Panc1 (cell line): ENCODE data around the gene COA8. TPM values are rescaled to one million over a fixed set of nuclear protein-coding genes. Genes with fewer than 3 reads are reported as not detected.

Experiments used
- ATAC-seq: fragments of 200-7000 bp; cut with Tn5 transposase; 2 replicates; pipeline ENCODE4 v1.9.1; 2020; ENCODE audit warnings: mild to moderate bottlenecking, moderate library complexity
- BruUV-seq: library from RNA; stranded (reverse); fragments of 400-500 nt; replicated peaks from 2 replicates; lab custom pipeline; 2021; lab: Mats Ljungman, UMichigan
- CTCF ChIA-PET: fragments of 300-600 bp; sonication (Branson Sonifier 250); formaldehyde crosslinking; loops from one replicate; lab custom pipeline; 2022; ENCODE audit warnings: antibody characterized with exemption; lab: Charles Lee
- POLR2A ChIA-PET: fragments of 300-600 bp; sonication (Branson Sonifier 250); formaldehyde crosslinking; loops from one replicate; lab custom pipeline; 2022; ENCODE audit warnings: antibody characterized with exemption; lab: Charles Lee
- DNase-seq: peaks from one replicate; pipeline ENCODE4 v3.0.0-alpha.2; 2010; ENCODE audit warnings: low read depth, low spot score
- H3K27ac ChIP-seq: 2 replicates; pipeline ENCODE4 v1.5.1; 2011; ENCODE audit warnings: mild to moderate bottlenecking, low read length, inconsistent platforms
- H3K27me3 ChIP-seq: fragments of 200-500 bp; sonication (Bioruptor generic); 2 replicates; pipeline ENCODE4 v1.6.0; 2014; ENCODE audit warnings: low read length, inconsistent platforms; ENCODE audit not compliant: control insufficient read depth, insufficient read depth
- H3K36me3 ChIP-seq: fragments of 200-500 bp; sonication (Bioruptor generic); 2 replicates; pipeline ENCODE4 v1.5.1; 2014; ENCODE audit warnings: inconsistent platforms, mild to moderate bottlenecking, low read length, moderate library complexity; ENCODE audit not compliant: control insufficient read depth, insufficient read depth
- H3K4me1 ChIP-seq: 2 replicates; pipeline ENCODE4 v1.5.1; 2011; ENCODE audit warnings: inconsistent platforms, mild to moderate bottlenecking, low read length, moderate library complexity; ENCODE audit not compliant: control insufficient read depth, insufficient read depth
- H3K4me3 ChIP-seq, 2 experiments: 2 replicates each; pipeline ENCODE4 v1.5.1; 2011 to 2012; ENCODE audit warnings: low read depth in 2 of 2, low read length in 2 of 2, mild to moderate bottlenecking in 2 of 2, inconsistent platforms in 1 of 2, moderate library complexity in 1 of 2
- H3K9me3 ChIP-seq: fragments of 200-500 bp; sonication (Bioruptor generic); 2 replicates; pipeline ENCODE4 v1.5.1; 2014; ENCODE audit warnings: low read depth, mild to moderate bottlenecking, inconsistent platforms, low read length, moderate library complexity; ENCODE audit not compliant: control insufficient read depth, insufficient read depth
- POLR2AphosphoS5 ChIP-seq: IDR thresholded peaks from 2 replicates; pipeline ENCODE4 v1.6.1; 2012; ENCODE audit warnings: mild to moderate bottlenecking, low read depth, low read length, moderate library complexity
- SIN3A ChIP-seq: IDR thresholded peaks from 2 replicates; pipeline ENCODE4 v1.6.1; 2012; ENCODE audit warnings: low read depth, mild to moderate bottlenecking, low read length, moderate library complexity, borderline replicate concordance; ENCODE audit not compliant: insufficient read depth
- TCF7L2 ChIP-seq: IDR thresholded peaks from 2 replicates; pipeline ENCODE4 v1.6.1; 2011; ENCODE audit warnings: mild to moderate bottlenecking, low read depth, low read length, inconsistent platforms
- in situ Hi-C: cut with HindIII; loops from 2 replicates; pipeline ENCODE4 v1.10.0; 2016; ENCODE audit warnings: low sequenced_read_pairs, low pct_unique_long_range_greater_than_20kb
- intact Hi-C: fragments of 100-400 bp; cut with micrococcal nuclease; formaldehyde crosslinking; loops from one replicate; pipeline ENCODE4 v1.10.0; 2022; ENCODE audit not compliant: unreplicated experiment
- total RNA-seq: library from RNA; stranded (reverse); gene quantifications from one replicate; pipeline ENCODE4 v1.2.1, GENCODE V29; 2021; ENCODE audit not compliant: unreplicated experiment
- TF ChIP-seq, protein P1 (sequence below): fragments of 450-650 bp; IDR thresholded peaks from 2 replicates; pipeline ENCODE4 v1.5.1; 2017; ENCODE audit warnings: mild to moderate bottlenecking
- TF ChIP-seq, protein P2 (sequence below), 2 experiments: IDR thresholded peaks; 2 replicates each; pipeline ENCODE4 v1.6.1; 2011 to 2012; ENCODE audit warnings: low read depth in 2 of 2, control low read depth in 1 of 2, low read length in 1 of 2, mild to moderate bottlenecking in 1 of 2, moderate library complexity in 1 of 2; ENCODE audit not compliant: insufficient read depth in 1 of 2

COA8 gene
- total RNA-seq, 1 experiment from 2014 or later, result 42.2 TPM

GRCh38 chr14:103611215-103611614 lies 48.5 kb downstream of the COA8 start:
- in situ Hi-C loops, result no loop called here
- CTCF ChIA-PET, result no interaction called here

DNA sequence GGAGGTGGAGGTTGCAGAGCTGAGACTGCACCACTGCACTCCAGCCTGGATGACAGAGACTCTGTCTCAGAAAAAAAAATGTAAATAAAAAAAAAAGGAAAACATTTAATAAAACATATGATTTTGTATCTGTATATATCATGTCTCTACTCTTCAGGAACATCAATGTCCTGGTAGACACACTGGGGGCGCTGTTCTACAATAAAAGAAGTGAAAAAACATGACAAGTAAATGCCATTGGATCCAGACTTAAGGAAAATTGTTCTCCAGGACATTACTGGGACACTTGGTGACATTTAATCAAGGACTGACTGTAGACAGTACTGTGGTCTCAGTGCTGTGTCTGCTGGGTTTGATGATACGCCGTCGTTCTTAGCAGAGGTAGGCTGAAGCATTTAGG lies 50.8 kb downstream of the COA8 start:
- H3K27ac ChIP-seq, result no peak overlapping the region
- BruUV-seq, result no TSS peak
- H3K36me3 ChIP-seq, result no peaks in the 10 kb centered on the region
- POLR2A ChIA-PET, result no interaction called here
- TF ChIP-seq TCF7L2 (no peak), SIN3A (no peak), POLR2AphosphoS5 (no peak)
- TF ChIP-seq, protein P1, sequence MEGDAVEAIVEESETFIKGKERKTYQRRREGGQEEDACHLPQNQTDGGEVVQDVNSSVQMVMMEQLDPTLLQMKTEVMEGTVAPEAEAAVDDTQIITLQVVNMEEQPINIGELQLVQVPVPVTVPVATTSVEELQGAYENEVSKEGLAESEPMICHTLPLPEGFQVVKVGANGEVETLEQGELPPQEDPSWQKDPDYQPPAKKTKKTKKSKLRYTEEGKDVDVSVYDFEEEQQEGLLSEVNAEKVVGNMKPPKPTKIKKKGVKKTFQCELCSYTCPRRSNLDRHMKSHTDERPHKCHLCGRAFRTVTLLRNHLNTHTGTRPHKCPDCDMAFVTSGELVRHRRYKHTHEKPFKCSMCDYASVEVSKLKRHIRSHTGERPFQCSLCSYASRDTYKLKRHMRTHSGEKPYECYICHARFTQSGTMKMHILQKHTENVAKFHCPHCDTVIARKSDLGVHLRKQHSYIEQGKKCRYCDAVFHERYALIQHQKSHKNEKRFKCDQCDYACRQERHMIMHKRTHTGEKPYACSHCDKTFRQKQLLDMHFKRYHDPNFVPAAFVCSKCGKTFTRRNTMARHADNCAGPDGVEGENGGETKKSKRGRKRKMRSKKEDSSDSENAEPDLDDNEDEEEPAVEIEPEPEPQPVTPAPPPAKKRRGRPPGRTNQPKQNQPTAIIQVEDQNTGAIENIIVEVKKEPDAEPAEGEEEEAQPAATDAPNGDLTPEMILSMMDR, result no peak; the same call in 1 of the 2 replicates
- TF ChIP-seq, protein P2, sequence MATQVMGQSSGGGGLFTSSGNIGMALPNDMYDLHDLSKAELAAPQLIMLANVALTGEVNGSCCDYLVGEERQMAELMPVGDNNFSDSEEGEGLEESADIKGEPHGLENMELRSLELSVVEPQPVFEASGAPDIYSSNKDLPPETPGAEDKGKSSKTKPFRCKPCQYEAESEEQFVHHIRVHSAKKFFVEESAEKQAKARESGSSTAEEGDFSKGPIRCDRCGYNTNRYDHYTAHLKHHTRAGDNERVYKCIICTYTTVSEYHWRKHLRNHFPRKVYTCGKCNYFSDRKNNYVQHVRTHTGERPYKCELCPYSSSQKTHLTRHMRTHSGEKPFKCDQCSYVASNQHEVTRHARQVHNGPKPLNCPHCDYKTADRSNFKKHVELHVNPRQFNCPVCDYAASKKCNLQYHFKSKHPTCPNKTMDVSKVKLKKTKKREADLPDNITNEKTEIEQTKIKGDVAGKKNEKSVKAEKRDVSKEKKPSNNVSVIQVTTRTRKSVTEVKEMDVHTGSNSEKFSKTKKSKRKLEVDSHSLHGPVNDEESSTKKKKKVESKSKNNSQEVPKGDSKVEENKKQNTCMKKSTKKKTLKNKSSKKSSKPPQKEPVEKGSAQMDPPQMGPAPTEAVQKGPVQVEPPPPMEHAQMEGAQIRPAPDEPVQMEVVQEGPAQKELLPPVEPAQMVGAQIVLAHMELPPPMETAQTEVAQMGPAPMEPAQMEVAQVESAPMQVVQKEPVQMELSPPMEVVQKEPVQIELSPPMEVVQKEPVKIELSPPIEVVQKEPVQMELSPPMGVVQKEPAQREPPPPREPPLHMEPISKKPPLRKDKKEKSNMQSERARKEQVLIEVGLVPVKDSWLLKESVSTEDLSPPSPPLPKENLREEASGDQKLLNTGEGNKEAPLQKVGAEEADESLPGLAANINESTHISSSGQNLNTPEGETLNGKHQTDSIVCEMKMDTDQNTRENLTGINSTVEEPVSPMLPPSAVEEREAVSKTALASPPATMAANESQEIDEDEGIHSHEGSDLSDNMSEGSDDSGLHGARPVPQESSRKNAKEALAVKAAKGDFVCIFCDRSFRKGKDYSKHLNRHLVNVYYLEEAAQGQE (IDR thresholded peaks at IDR 0.05; ENCODE audit: insufficient read depth in 1 of 2, low read depth in 2 of 2, low read length in 1 of 2), result no peak
- intact Hi-C loops (loop anchor here (10.0 kb wide), 1 partner anchor 61 kb away; no protein-coding TSS in a partner anchor), in situ Hi-C loops (no loop called here)
- no peaks in the 10 kb centered on the region; the same call in 1 of the 2 replicates for H3K9me3 ChIP-seq
- CTCF ChIA-PET, result no interaction called here
- ATAC-seq, result 0 out of 2 replicates have a peak, but pooled peaks have one; percentile 62
- no peak for DNase-seq
- no peaks in the 10 kb centered on the region for H3K4me1 ChIP-seq
- no peak overlapping the region for H3K4me3 ChIP-seq
- H3K27me3 ChIP-seq, result no peaks in the 10 kb centered on the region

More at GRCh38 chr14:103611215-103611614, 48.5 kb downstream of the COA8 start:
- Histone ChIP-seq H3K27me3 (no peaks in the 10 kb centered on the region), H3K4me3 (no peak overlapping the region), H3K9me3 (no peaks in the 10 kb centered on the region; the same call in 1 of the 2 replicates), H3K4me1 (no peaks in the 10 kb centered on the region), H3K27ac (no peak overlapping the region), H3K36me3 (no peaks in the 10 kb centered on the region)
- POLR2A ChIA-PET, result no interaction called here
- BruUV-seq, result no TSS peak
- ATAC-seq (no peak), DNase-seq (no peak)
- intact Hi-C loops, result loop anchor here (10.0 kb wide), 1 partner anchor 64 kb away; no protein-coding TSS in a partner anchor
- TF ChIP-seq, protein P1, result no peak
